CD4-positive, alpha-beta T cell (primary cell): ENCODE data around the gene GOLGA6C. TPM values are rescaled to one million over a fixed set of nuclear protein-coding genes. Genes with fewer than 3 reads are reported as not detected.

ENCODE experiments used
- ATAC-seq: fragments of 200-7000 bp; cut with Tn5 transposase; one replicate; pipeline ENCODE4 v1.10.0; 2022; ENCODE audit warnings: mild to moderate bottlenecking; ENCODE audit not compliant: poor library complexity
- CTCF ChIA-PET: fragments of 350-600 bp; sonication (Branson Sonifier 250); formaldehyde crosslinking; loops from one replicate; lab custom pipeline; 2021; ENCODE audit warnings: antibody characterized with exemption, inconsistent platforms; lab: Charles Lee
- POLR2A ChIA-PET: fragments of 350-600 bp; sonication (Branson Sonifier 250); formaldehyde crosslinking; loops from one replicate; lab custom pipeline; 2021; ENCODE audit warnings: antibody characterized with exemption, inconsistent platforms; lab: Charles Lee
- DNase-seq, 14 experiments: peaks; one replicate each; pipeline ENCODE4 v3.0.0-alpha.2; 2013 to 2020; ENCODE audit warnings: mixed read lengths in 2 of 14
- H3K27ac ChIP-seq, 2 donors: one replicate each; pipeline versions ENCODE4 v1.5.1 to v1.7.0; 2013; ENCODE audit warnings: low read length in 2 of 2, low read depth in 1 of 2, mild to moderate bottlenecking in 1 of 2
- H3K27me3 ChIP-seq, 2 experiments: 1 replicate in 1 of 2; 2 replicates in 1 of 2; pipeline versions ENCODE4 v1.6.1 to v1.7.0; 2013; ENCODE audit warnings: low read length in 2 of 2, control low read depth in 1 of 2, mild to moderate bottlenecking in 1 of 2, moderate library complexity in 1 of 2; ENCODE audit not compliant: insufficient read depth in 2 of 2, control insufficient read depth in 1 of 2
- H3K36me3 ChIP-seq: one replicate; pipeline ENCODE4 v1.6.1; 2013; ENCODE audit warnings: low read length, control low read depth; ENCODE audit not compliant: insufficient read depth
- H3K4me1 ChIP-seq: one replicate; pipeline ENCODE4 v1.6.1; 2013; ENCODE audit warnings: low read length, control low read depth; ENCODE audit not compliant: insufficient read depth
- H3K4me3 ChIP-seq: one replicate; pipeline ENCODE4 v1.5.1; 2013; ENCODE audit warnings: mild to moderate bottlenecking, low read length, moderate library complexity
- H3K9me3 ChIP-seq, 2 experiments: 1 replicate in 1 of 2; 2 replicates in 1 of 2; pipeline versions ENCODE4 v1.6.1 to v1.7.0; 2013; ENCODE audit warnings: low read length in 2 of 2, mild to moderate bottlenecking in 2 of 2, control low read depth in 1 of 2, moderate library complexity in 1 of 2; ENCODE audit not compliant: control insufficient read depth in 1 of 2, insufficient read depth in 1 of 2
- H3K27ac Mint-ChIP-seq: one replicate; pipeline ENCODE4 v1.8.0; 2020; ENCODE audit warnings: mixed read lengths
- H3K27me3 Mint-ChIP-seq: one replicate; pipeline ENCODE4 v1.8.0; 2021; ENCODE audit warnings: mixed read lengths
- H3K36me3 Mint-ChIP-seq: one replicate; pipeline ENCODE4 v1.8.0; 2021; ENCODE audit warnings: low read depth, mixed read lengths
- H3K4me1 Mint-ChIP-seq: one replicate; pipeline ENCODE4 v1.8.0; 2021; ENCODE audit warnings: low read depth, mixed read lengths
- H3K4me3 Mint-ChIP-seq: one replicate; pipeline ENCODE4 v1.8.0; 2020; ENCODE audit warnings: mild to moderate bottlenecking, mixed read lengths
- H3K9me3 Mint-ChIP-seq: one replicate; pipeline ENCODE4 v1.8.0; 2020; ENCODE audit warnings: mixed read lengths
- intact Hi-C, 2 experiments: fragments of 100-400 bp; cut with DNase I in 1 of 2; cut with micrococcal nuclease in 1 of 2; formaldehyde crosslinking; loops; one replicate each; pipeline versions ENCODE4 v1.15.1 to v1.9.0; 2023 to 2025; cut with DNase I, micrococcal nuclease
- total RNA-seq, 174 experiments: library from RNA in 2 of 174; stranded (reverse) in 2 of 174; gene quantifications; one replicate each; pipeline ENCODE4 v1.2.3 and lab custom pipeline; 2021 to 2026
- TF ChIP-seq, protein P1 (sequence below): fragments of 200-600 bp; IDR thresholded peaks from one replicate; pipeline ENCODE4 v1.8.0; 2022; ENCODE audit warnings: antibody characterized with exemption, mild to moderate bottlenecking

GOLGA6C gene
- total RNA-seq, 2 experiments from 2014 or later, result not detected

- Histone ChIP-seq H3K4me1 (no peaks in the 10 kb centered on the region), H3K9me3 (no peaks in the 10 kb centered on the region), H3K27me3 (peaks cover 0 to 6% of the 10 kb centered on the region in 2 experiments), H3K27ac (no peak overlapping the region), H3K36me3 (no peaks in the 10 kb centered on the region), H3K4me3 (no peak overlapping the region)
- Mint-ChIP-seq H3K27ac (no peak overlapping the region), H3K4me3 (no peak overlapping the region), H3K27me3 (peaks cover 19% of the 10 kb centered on the region), H3K4me1 (no peaks in the 10 kb centered on the region), H3K9me3 (no peaks in the 10 kb centered on the region), H3K36me3 (no peaks in the 10 kb centered on the region)
- intact Hi-C loops, result no loop called here
- DNase-seq, result no peak
- ChIA-PET CTCF (no interaction called here), POLR2A (interaction anchor here (1.0 kb wide), 1 partner anchor 29 kb away, joined by 3 read pairs; the partner anchor contains the start of gene C15orf39)
- TF ChIP-seq, protein P1, sequence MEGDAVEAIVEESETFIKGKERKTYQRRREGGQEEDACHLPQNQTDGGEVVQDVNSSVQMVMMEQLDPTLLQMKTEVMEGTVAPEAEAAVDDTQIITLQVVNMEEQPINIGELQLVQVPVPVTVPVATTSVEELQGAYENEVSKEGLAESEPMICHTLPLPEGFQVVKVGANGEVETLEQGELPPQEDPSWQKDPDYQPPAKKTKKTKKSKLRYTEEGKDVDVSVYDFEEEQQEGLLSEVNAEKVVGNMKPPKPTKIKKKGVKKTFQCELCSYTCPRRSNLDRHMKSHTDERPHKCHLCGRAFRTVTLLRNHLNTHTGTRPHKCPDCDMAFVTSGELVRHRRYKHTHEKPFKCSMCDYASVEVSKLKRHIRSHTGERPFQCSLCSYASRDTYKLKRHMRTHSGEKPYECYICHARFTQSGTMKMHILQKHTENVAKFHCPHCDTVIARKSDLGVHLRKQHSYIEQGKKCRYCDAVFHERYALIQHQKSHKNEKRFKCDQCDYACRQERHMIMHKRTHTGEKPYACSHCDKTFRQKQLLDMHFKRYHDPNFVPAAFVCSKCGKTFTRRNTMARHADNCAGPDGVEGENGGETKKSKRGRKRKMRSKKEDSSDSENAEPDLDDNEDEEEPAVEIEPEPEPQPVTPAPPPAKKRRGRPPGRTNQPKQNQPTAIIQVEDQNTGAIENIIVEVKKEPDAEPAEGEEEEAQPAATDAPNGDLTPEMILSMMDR, result no peak
- no peak for ATAC-seq
Observed at GRCh38 chr15:75230551-75231371, 27.4 kb upstream of the GOLGA6C start.

- no peak overlapping the region for H3K4me3 Mint-ChIP-seq
- DNase-seq (no peak), ATAC-seq (no peak)
- no peaks in the 10 kb centered on the region for H3K4me1 Mint-ChIP-seq
- Histone ChIP-seq H3K4me1 (no peaks in the 10 kb centered on the region), H3K27ac (no peak overlapping the region), H3K27me3 (peaks cover 0 to 6% of the 10 kb centered on the region in 2 experiments), H3K4me3 (no peak overlapping the region), H3K36me3 (no peaks in the 10 kb centered on the region), H3K9me3 (no peaks in the 10 kb centered on the region)
- TF ChIP-seq, protein P1, result no peak
- intact Hi-C loops, result no loop called here
- POLR2A ChIA-PET, result no interaction called here
- H3K27me3 Mint-ChIP-seq, result peaks cover 19% of the 10 kb centered on the region
- CTCF ChIA-PET, result no interaction called here
- no peaks in the 10 kb centered on the region for H3K9me3 Mint-ChIP-seq
- no peak overlapping the region for H3K27ac Mint-ChIP-seq
- no peaks in the 10 kb centered on the region for H3K36me3 Mint-ChIP-seq
Observed at GRCh38 chr15:75231836-75232235, 26.3 kb upstream of the GOLGA6C start.

DNA sequence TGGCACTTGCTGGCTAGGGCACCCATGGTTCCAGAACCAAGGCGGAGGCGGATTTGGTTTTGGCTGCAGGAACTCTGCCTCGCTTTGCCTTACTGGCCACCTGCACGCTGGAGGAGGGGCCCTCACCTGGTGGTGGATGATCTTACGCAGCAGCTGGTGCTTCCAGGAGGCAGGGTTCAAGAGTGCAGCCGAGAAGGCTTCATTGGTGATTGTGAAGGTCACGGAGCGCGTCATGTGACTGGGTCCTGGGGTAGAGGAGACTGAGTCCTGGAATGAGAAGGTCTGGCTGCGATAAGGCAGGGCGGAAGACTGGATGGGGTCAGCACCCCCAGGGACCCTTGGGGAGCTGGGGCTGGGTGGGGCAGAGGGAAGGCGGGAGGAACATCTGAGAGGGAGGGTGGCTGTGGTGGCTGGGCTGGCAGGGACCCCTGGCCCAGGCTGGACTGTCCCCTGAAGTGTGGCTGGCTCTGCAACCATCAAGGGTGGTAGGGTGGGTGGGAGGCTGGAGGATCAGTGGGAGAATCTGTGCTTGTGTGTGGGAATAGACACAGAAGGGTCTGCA is 25.8 kb upstream of the GOLGA6C start:
- TF ChIP-seq, protein P1, result no peak
- ATAC-seq (no peak), DNase-seq (no peak)
- ChIA-PET POLR2A (no interaction called here), CTCF (no interaction called here)
- Histone ChIP-seq H3K4me1 (no peaks in the 10 kb centered on the region), H3K4me3 (no peak overlapping the region), H3K27ac (no peak overlapping the region), H3K27me3 (peaks cover 0 to 6% of the 10 kb centered on the region in 2 experiments), H3K9me3 (no peaks in the 10 kb centered on the region), H3K36me3 (no peaks in the 10 kb centered on the region)
- Mint-ChIP-seq H3K4me3 (no peak overlapping the region), H3K27ac (no peak overlapping the region), H3K36me3 (no peaks in the 10 kb centered on the region), H3K27me3 (peaks cover 19% of the 10 kb centered on the region), H3K9me3 (no peaks in the 10 kb centered on the region), H3K4me1 (no peaks in the 10 kb centered on the region)
- intact Hi-C loops, result no loop called here
